Activated naive CD8-positive, alpha-beta T cell treated with anti-CD3 and anti-CD28 coated beads for 36 hours (primary cell): ENCODE data around the gene WFDC1. TPM values are rescaled to one million over a fixed set of nuclear protein-coding genes. Genes with fewer than 3 reads are reported as not detected.

Experiments used
- DNase-seq: peaks from one replicate; pipeline ENCODE4 v3.0.0; 2021
- H3K27ac Mint-ChIP-seq: one replicate; pipeline ENCODE4 v1.8.0; 2022; ENCODE audit warnings: mild to moderate bottlenecking, moderate library complexity, mixed read lengths
- H3K27me3 Mint-ChIP-seq: one replicate; pipeline ENCODE4 v1.8.0; 2022; ENCODE audit warnings: mild to moderate bottlenecking, mixed read lengths
- H3K36me3 Mint-ChIP-seq: one replicate; pipeline ENCODE4 v1.8.0; 2021; ENCODE audit warnings: mild to moderate bottlenecking, mixed read lengths
- H3K4me1 Mint-ChIP-seq: one replicate; pipeline ENCODE4 v1.8.0; 2021; ENCODE audit warnings: mixed read lengths
- H3K4me3 Mint-ChIP-seq: one replicate; pipeline ENCODE4 v1.8.0; 2022; ENCODE audit warnings: mild to moderate bottlenecking, moderate library complexity, mixed read lengths
- H3K9me3 Mint-ChIP-seq: one replicate; pipeline ENCODE4 v1.8.0; 2022; ENCODE audit warnings: mixed read lengths
- total RNA-seq, 2 experiments: library from RNA; stranded (reverse); gene quantifications; one replicate each; pipeline ENCODE4 v1.2.3, GENCODE V29; 2021

Gene WFDC1
- total RNA-seq, 2 experiments from 2014 or later, result not detected

- Mint-ChIP-seq H3K9me3 (no peaks in the 10 kb centered on the region), H3K36me3 (no peaks in the 10 kb centered on the region), H3K27ac (no peak overlapping the region), H3K4me1 (no peaks in the 10 kb centered on the region), H3K27me3 (peaks cover 14% of the 10 kb centered on the region), H3K4me3 (no peak overlapping the region)
- DNase-seq, result no peak
Observed at GRCh38 chr16:84267380-84267779, 27.3 kb upstream of the WFDC1 start.

DNA sequence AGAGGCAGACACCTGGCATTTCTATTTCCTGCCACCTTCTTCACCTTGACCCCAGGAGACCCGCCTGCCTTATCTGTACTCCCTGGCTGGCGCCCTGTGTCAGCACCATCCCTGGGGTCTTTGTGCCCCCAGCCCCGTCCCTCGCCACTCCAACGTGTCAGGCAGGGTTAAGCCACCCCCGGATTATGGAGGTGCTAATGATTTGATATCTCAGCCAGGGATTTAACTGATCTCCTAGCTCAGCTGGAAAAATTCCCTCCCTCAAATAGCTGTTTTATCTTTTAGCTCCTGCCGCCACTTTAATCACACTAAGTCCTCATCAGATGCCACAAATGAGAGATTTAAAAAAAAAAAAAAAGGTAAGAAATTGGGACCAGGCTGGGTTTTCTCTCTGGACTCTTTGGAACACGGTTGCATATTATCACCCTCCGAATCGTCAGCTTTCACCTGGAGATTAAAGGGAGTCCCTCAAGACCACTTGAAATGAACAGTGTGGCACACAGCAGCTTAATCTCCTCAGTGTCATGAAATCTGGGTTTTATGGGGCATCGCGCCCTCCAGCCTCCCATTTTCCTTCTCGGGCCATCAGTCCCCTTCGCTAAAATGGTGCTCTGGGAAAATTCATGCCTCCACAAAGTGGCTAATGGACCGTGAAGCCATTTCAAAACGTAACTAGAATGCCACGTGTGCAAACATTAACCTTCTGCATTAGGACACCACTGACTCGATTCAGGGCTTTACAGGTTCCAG, 26.2 kb upstream of the WFDC1 start:
- Mint-ChIP-seq H3K36me3 (no peaks in the 10 kb centered on the region), H3K27ac (no peak overlapping the region), H3K27me3 (peaks cover 6% of the 10 kb centered on the region), H3K4me1 (no peaks in the 10 kb centered on the region), H3K4me3 (no peak overlapping the region), H3K9me3 (no peaks in the 10 kb centered on the region)
- no peak for DNase-seq

DNA sequence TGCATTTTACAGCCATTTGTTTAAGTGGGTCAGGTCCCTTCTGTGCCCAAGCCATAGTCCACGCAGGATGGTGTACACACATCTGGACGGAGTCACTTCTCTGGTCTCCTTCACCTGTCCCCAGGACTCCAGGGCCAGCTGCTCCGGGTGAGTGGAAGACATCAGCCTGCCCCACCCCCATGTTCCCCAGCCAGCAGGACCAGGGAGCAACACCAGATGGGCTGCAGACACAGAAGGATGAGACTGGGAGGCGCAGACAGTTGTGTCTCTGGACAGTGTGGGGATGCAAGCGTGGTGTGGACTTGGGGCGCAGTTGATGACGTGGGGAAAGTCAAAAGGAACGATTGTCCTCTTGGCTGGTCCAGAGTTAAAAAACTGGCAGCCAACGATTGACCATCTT, 24.6 kb upstream of the WFDC1 start:
- Mint-ChIP-seq H3K4me1 (no peaks in the 10 kb centered on the region), H3K4me3 (no peak overlapping the region), H3K36me3 (no peaks in the 10 kb centered on the region), H3K27ac (no peak overlapping the region), H3K9me3 (no peaks in the 10 kb centered on the region), H3K27me3 (peaks cover 3% of the 10 kb centered on the region)
- no peak for DNase-seq

- H3K4me3 Mint-ChIP-seq, result no peak overlapping the region
- no peaks in the 10 kb centered on the region for H3K4me1 Mint-ChIP-seq
- DNase-seq, result no peak
- peaks cover 3% of the 10 kb centered on the region for H3K27me3 Mint-ChIP-seq
- no peaks in the 10 kb centered on the region for H3K9me3 Mint-ChIP-seq
- H3K36me3 Mint-ChIP-seq, result no peaks in the 10 kb centered on the region
- H3K27ac Mint-ChIP-seq, result no peak overlapping the region
Observed at GRCh38 chr16:84270531-84270930, 24.1 kb upstream of the WFDC1 start.

GRCh38 chr16:84271037-84271436, 23.6 kb upstream of the WFDC1 start:
- Mint-ChIP-seq H3K4me1 (no peaks in the 10 kb centered on the region), H3K9me3 (no peaks in the 10 kb centered on the region), H3K27me3 (peaks cover 3% of the 10 kb centered on the region), H3K4me3 (no peak overlapping the region), H3K27ac (no peak overlapping the region), H3K36me3 (no peaks in the 10 kb centered on the region)
- DNase-seq, result no peak

- no peak for DNase-seq
- Mint-ChIP-seq H3K4me1 (no peaks in the 10 kb centered on the region), H3K9me3 (no peaks in the 10 kb centered on the region), H3K4me3 (no peak overlapping the region), H3K27ac (no peak overlapping the region), H3K27me3 (peaks cover 3% of the 10 kb centered on the region), H3K36me3 (no peaks in the 10 kb centered on the region)
Observed at GRCh38 chr16:84271866-84272265, 22.8 kb upstream of the WFDC1 start.

DNA sequence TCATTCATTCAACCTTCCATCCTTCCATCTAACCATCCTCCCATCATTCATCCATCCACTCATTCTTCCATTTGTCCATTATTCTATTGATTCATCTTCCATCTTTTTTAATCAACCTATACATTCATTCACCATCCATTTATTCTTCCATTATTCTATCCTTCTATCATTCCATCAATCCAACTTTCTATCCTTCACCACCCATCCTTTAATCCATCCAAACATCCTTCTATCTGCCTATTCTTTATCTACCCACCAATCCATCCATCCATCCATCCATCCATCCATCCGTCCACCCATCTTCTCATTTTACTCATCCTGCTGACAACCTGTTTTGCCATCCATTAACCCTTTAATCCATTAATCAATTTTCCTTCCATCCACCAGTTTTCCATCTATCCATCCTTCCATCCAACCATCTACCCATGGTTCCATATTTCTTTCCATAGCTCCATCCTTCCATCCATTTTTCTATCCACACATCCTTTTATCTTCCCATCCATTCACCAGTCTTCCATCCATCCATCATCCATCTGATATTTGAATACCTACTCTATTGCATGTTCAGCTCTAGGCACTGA, 21.8 kb upstream of the WFDC1 start:
- no peaks in the 10 kb centered on the region for H3K9me3 Mint-ChIP-seq
- H3K36me3 Mint-ChIP-seq, result no peaks in the 10 kb centered on the region
- no peak for DNase-seq
- H3K4me3 Mint-ChIP-seq, result no peak overlapping the region
- H3K27ac Mint-ChIP-seq, result no peak overlapping the region
- H3K27me3 Mint-ChIP-seq, result no peaks in the 10 kb centered on the region
- H3K4me1 Mint-ChIP-seq, result no peaks in the 10 kb centered on the region

GRCh38 chr16:84274515-84274914, 20.2 kb upstream of the WFDC1 start:
- no peaks in the 10 kb centered on the region for H3K4me1 Mint-ChIP-seq
- H3K9me3 Mint-ChIP-seq, result no peaks in the 10 kb centered on the region
- no peak for DNase-seq
- no peak overlapping the region for H3K4me3 Mint-ChIP-seq
- no peaks in the 10 kb centered on the region for H3K27me3 Mint-ChIP-seq
- no peak overlapping the region for H3K27ac Mint-ChIP-seq
- H3K36me3 Mint-ChIP-seq, result no peaks in the 10 kb centered on the region

- no peak overlapping the region for H3K4me3 Mint-ChIP-seq
- DNase-seq, result no peak
- H3K27ac Mint-ChIP-seq, result no peak overlapping the region
- H3K27me3 Mint-ChIP-seq, result no peaks in the 10 kb centered on the region
- no peaks in the 10 kb centered on the region for H3K36me3 Mint-ChIP-seq
- no peaks in the 10 kb centered on the region for H3K9me3 Mint-ChIP-seq
- no peaks in the 10 kb centered on the region for H3K4me1 Mint-ChIP-seq
Observed at GRCh38 chr16:84275585-84276151, 19.0 kb upstream of the WFDC1 start.

- H3K4me1 Mint-ChIP-seq, result no peaks in the 10 kb centered on the region
Observed at GRCh38 chr16:84277244-84277823, 17.3 kb upstream of the WFDC1 start.

DNA sequence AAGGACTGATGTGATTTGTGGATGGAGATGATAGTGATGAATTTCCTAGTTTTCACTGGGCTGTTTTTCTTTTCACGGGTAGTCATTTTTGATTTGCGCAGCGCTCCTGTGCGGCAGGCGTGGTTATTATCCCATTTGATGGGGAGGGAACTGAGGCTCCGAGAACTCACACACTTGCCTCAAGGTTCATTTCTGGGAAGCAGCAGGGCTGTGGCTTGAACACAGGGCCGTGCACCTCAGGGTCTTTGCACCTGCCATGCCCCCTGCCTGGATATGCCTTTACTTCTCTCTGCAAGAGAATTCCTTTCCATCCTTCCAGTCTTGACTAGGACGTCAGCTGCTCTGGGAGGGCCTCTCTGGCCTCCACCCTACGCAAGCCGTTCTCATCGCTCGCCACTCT, 16.3 kb upstream of the WFDC1 start:
- Mint-ChIP-seq H3K9me3 (no peaks in the 10 kb centered on the region), H3K36me3 (no peaks in the 10 kb centered on the region), H3K4me3 (no peak overlapping the region), H3K27ac (no peak overlapping the region), H3K4me1 (no peaks in the 10 kb centered on the region), H3K27me3 (no peaks in the 10 kb centered on the region)
- no peak for DNase-seq

More at GRCh38 chr16:84277244-84277823, 17.3 kb upstream of the WFDC1 start:
- no peak overlapping the region for H3K4me3 Mint-ChIP-seq
- no peaks in the 10 kb centered on the region for H3K9me3 Mint-ChIP-seq
- no peaks in the 10 kb centered on the region for H3K27me3 Mint-ChIP-seq
- peak; percentile 63 for DNase-seq
- no peaks in the 10 kb centered on the region for H3K36me3 Mint-ChIP-seq
- H3K27ac Mint-ChIP-seq, result no peak overlapping the region

DNA sequence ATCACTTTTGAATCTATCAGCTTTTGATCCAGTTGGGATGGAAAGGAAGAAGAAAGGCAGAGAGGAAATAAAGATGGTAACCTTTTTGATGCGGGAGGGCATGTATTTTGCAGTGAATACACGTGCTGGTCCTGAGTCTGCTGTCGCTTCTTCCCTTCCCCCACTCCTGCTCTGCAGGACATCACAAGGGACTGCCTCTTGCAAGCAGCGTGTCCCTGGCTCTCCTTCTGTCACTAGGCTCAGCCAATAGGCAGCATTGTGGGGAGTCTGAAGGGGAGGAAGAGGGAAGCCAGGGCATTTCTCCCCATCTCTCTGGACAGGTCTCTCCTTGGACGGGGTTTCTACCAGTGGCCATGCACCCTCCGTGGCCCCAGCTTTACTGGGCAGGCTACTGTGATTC, 15.7 kb upstream of the WFDC1 start:
- Mint-ChIP-seq H3K27ac (no peak overlapping the region), H3K4me3 (no peak overlapping the region), H3K36me3 (no peaks in the 10 kb centered on the region), H3K9me3 (no peaks in the 10 kb centered on the region), H3K27me3 (no peaks in the 10 kb centered on the region), H3K4me1 (no peaks in the 10 kb centered on the region)
- no peak for DNase-seq

DNA sequence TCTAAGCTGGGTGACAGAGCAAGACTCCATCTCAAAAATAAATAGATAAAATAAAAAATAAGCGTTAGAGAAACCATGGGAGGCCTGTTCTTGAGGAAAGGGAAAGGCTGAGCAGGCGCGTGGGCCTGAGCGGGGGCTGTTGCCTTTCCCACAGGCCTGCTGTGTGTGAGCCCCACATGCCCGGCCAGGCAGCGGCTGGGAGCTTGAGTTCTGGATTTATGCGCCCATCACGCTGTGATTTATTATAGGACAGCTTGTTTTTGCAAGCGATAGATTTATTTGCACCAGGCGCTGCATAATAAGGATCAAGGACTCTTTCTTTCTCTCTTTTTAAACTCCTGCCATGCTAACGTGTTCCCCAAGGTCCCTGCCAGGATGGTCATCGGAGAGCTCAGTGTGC, 14.8 kb upstream of the WFDC1 start:
- Mint-ChIP-seq H3K27ac (no peak overlapping the region), H3K4me3 (no peak overlapping the region), H3K9me3 (no peaks in the 10 kb centered on the region), H3K4me1 (no peaks in the 10 kb centered on the region), H3K27me3 (no peaks in the 10 kb centered on the region), H3K36me3 (no peaks in the 10 kb centered on the region)
- DNase-seq, result no peak

- Mint-ChIP-seq H3K4me3 (no peak overlapping the region), H3K36me3 (no peaks in the 10 kb centered on the region), H3K4me1 (no peaks in the 10 kb centered on the region), H3K27me3 (no peaks in the 10 kb centered on the region), H3K9me3 (no peaks in the 10 kb centered on the region), H3K27ac (no peak overlapping the region)
- no peak for DNase-seq
Observed at GRCh38 chr16:84281074-84281473, 13.6 kb upstream of the WFDC1 start.

DNA sequence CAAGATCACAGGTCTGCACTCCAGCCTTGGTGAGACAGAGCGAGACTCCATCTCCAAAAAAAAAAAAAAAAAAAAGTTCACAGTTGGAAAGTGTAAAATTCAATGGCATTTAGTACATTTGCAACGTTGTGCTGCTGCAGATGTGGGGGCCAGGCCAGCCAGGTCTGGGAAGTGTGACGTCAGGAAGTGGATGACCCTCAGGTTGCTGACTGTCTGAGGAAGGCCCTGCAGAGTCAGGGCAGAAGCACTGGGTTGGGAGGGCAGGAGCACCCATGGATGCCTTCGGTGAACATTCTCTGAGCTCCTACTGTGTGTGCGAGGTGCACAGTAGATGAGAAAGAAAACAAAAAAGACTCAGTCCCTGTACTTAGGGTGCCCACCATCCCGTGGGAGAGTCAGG, 12.1 kb upstream of the WFDC1 start:
- Mint-ChIP-seq H3K36me3 (no peaks in the 10 kb centered on the region), H3K4me3 (no peak overlapping the region), H3K27me3 (no peaks in the 10 kb centered on the region), H3K4me1 (no peaks in the 10 kb centered on the region), H3K27ac (no peak overlapping the region), H3K9me3 (no peaks in the 10 kb centered on the region)
- DNase-seq, result no peak
